ENCODE measurements around the gene CAMK1D. TPM values are rescaled to one million over a fixed set of nuclear protein-coding genes. Genes with fewer than 3 reads are reported as not detected.
"Not testable (repeated sequence)": the region's sequence is repeated elsewhere in the genome, so short reads cannot be mapped to it uniquely, and the experiment has no call there.

The CAMK1D gene
- total RNA-seq, 4 donors from 2014 or later: 5.6 to 23.9 (median 7.4) TPM

GRCh38 chr10:12719365-12719764, 370.0 kb downstream of the CAMK1D start:
- TF ChIP-seq CTCF (IDR thresholded peaks at IDR 0.05): no peak
- no peak for TF ChIP-seq POLR2A (IDR thresholded peaks at IDR 0.05)
- peaks cover 0 to 15% (median 2%) of the 10 kb centered on the region in 4 donors for H3K4me1 ChIP-seq
- no peaks in the 10 kb centered on the region for H3K36me3 ChIP-seq
- H3K4me3 ChIP-seq: no peak overlapping the region
- H3K9me3 ChIP-seq: no peaks in the 10 kb centered on the region
- no peaks in the 10 kb centered on the region for H3K27me3 ChIP-seq
- peak in 1 of 3 donors; percentile 59 for DNase-seq
- no peak overlapping the region for H3K27ac ChIP-seq

- Histone ChIP-seq H3K4me1 (peaks cover 0 to 15% (median 2%) of the 10 kb centered on the region in 4 donors), H3K9me3 (no peaks in the 10 kb centered on the region), H3K36me3 (no peaks in the 10 kb centered on the region), H3K27ac (peak overlapping the region in 2 of 4 donors; percentile 44 to 77), H3K27me3 (no peaks in the 10 kb centered on the region), H3K4me3 (no peak overlapping the region)
- no peak for TF ChIP-seq POLR2A (IDR thresholded peaks at IDR 0.05)
- no peak for TF ChIP-seq CTCF (IDR thresholded peaks at IDR 0.05)
- peak in 2 of 3 donors; percentile 85 to 93 for DNase-seq
Measured at GRCh38 chr10:12720217-12720981, 371.1 kb downstream of the CAMK1D start.

GRCh38 chr10:12721334-12721733, 372.0 kb downstream of the CAMK1D start:
- Histone ChIP-seq H3K9me3 (no peaks in the 10 kb centered on the region), H3K27ac (no peak overlapping the region), H3K27me3 (no peaks in the 10 kb centered on the region), H3K36me3 (no peaks in the 10 kb centered on the region), H3K4me3 (no peak overlapping the region), H3K4me1 (peaks cover 0 to 15% (median 2%) of the 10 kb centered on the region in 4 donors)
- TF ChIP-seq POLR2A (IDR thresholded peaks at IDR 0.05) (no peak), CTCF (IDR thresholded peaks at IDR 0.05) (no peak)
- DNase-seq: no peak

GRCh38 chr10:12723220-12723619, 373.9 kb downstream of the CAMK1D start:
- DNase-seq: no peak
- H3K4me1 ChIP-seq: peaks cover 0 to 22% (median 2%) of the 10 kb centered on the region in 4 donors
- no peaks in the 10 kb centered on the region for H3K27me3 ChIP-seq
- H3K4me3 ChIP-seq: no peak overlapping the region
- no peaks in the 10 kb centered on the region for H3K36me3 ChIP-seq
- no peaks in the 10 kb centered on the region for H3K9me3 ChIP-seq
- no peak overlapping the region for H3K27ac ChIP-seq
- no peak for TF ChIP-seq CTCF (IDR thresholded peaks at IDR 0.05)
- no peak for TF ChIP-seq POLR2A (IDR thresholded peaks at IDR 0.05)

GRCh38 chr10:12724807-12725579, 375.6 kb downstream of the CAMK1D start:
- TF ChIP-seq CTCF (IDR thresholded peaks at IDR 0.05) (no peak), POLR2A (IDR thresholded peaks at IDR 0.05) (no peak)
- Histone ChIP-seq H3K27me3 (no peaks in the 10 kb centered on the region), H3K4me3 (no peak overlapping the region), H3K36me3 (no peaks in the 10 kb centered on the region), H3K27ac (no peak overlapping the region), H3K4me1 (peaks cover 0 to 14% (median under 1%) of the 10 kb centered on the region in 4 donors), H3K9me3 (no peaks in the 10 kb centered on the region)
- DNase-seq: no peak

GRCh38 chr10:12725580-12725888, 376.2 kb downstream of the CAMK1D start:
- H3K27me3 ChIP-seq, DNase-seq, H3K4me1 ChIP-seq, H3K4me3 ChIP-seq, H3K36me3 ChIP-seq, H3K9me3 ChIP-seq, H3K27ac ChIP-seq: not testable (repeated sequence)
